SKM-1 (cell line): ENCODE results near the gene PHLDB3.
"Not testable (repeated sequence)": the region's sequence is repeated elsewhere in the genome, so short reads cannot be mapped to it uniquely, and the experiment has no call there.

Experiments used
- DNase-seq: peaks from one replicate; lab custom pipeline; 2025; ENCODE audit not compliant: unreplicated experiment; lab: John Stamatoyannopoulos, UW

The PHLDB3 gene

GRCh38 chr19:43527860-43528622, 23.5 kb upstream of the PHLDB3 start:
- no peak for DNase-seq

DNA sequence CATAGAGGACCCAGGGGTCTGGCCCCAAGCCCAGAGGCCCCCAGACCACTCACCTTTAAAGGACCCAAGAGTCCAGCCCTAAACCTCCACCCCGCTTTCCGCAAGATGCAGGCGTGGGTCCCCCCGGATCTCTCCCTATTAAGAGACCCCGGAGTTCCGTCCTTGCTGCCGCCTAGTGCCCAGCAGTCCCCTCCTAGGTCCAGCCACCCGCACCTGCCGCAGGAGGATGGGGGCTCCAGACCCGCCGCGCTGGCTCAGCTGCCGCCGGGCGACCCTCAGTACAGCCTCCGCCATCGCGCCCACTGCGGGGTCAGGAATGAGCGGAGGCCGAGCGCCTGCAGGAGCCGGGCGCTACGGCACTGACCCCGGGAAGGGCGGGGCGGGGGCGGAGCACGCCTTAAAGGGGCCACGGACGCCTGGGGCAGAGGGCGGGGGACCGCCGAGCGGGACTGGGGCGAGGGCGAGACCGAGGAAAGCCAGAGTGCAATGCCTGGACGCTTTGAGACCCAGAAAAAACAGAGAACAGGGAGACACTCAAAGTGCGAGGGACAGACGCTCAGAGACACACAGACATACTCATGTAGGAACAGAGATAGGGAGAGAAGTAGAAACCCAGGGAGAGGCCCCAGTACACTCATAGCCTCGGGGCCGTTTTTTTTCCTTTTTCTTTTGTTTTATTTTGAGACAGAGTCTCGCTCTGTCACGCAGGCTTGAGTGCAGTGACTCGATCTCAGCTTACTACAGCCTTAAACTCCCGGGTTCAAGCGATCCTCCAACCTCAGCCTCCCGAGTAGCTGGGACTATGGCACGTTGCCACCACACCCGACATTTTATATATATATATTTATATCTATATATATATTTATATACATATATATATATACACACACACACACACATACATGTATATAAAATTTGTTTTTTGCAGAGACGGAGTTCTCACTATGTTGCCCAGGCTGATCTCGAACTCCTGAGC, 22.6 kb upstream of the PHLDB3 start, which contains the start of gene ETHE1:
TSS of gene ETHE1 (minus strand) at position 318 of the 976 bp plus-strand sequence. CDS start at position 294, 24 bp downstream.
- no peak for DNase-seq

DNA sequence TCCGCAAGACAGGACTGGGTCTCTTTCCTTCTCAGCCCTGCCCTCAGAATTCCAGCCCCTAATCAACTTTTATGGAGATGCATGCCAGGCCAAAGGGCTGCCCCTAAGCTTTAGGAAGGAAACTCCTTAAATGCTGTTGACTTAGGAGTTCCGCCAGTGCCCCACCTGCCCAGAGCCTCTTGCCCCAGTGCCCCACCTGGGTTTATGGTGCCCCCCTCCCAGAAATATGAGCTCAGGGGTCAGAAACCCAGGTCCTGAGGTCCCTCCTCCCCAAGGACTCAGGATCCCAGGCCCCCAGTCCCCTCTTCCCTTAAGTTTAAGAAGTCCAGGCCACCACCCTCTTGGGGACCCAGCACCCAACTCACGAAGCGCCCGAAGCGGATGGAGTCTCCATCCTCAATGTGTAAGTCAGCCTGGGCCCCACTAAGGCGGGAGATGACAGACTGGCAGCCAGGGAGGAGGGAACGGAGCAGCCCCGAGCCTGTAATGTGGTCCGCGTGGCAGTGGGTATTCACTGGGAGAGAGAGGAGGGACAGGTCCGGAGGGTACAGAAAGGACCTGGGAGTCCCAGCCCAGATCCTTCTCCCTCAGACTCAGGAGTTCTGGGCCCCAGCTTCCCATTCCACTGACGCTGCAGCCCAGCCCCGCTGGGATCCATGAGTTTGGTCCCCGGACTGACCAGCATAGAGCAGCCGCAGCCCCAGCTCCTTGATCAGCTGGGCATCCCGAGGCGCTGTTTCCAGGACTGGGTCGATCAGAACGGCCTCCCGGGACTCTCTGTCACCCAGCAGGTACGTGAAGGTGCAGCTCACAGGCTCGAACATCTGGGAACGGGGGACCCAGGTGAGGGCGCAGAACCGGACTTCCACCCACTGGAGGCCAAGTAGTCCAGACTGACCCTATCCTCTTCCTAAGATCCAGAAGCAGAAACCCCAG, 21.6 kb upstream of the PHLDB3 start:
- no peak for DNase-seq

DNA sequence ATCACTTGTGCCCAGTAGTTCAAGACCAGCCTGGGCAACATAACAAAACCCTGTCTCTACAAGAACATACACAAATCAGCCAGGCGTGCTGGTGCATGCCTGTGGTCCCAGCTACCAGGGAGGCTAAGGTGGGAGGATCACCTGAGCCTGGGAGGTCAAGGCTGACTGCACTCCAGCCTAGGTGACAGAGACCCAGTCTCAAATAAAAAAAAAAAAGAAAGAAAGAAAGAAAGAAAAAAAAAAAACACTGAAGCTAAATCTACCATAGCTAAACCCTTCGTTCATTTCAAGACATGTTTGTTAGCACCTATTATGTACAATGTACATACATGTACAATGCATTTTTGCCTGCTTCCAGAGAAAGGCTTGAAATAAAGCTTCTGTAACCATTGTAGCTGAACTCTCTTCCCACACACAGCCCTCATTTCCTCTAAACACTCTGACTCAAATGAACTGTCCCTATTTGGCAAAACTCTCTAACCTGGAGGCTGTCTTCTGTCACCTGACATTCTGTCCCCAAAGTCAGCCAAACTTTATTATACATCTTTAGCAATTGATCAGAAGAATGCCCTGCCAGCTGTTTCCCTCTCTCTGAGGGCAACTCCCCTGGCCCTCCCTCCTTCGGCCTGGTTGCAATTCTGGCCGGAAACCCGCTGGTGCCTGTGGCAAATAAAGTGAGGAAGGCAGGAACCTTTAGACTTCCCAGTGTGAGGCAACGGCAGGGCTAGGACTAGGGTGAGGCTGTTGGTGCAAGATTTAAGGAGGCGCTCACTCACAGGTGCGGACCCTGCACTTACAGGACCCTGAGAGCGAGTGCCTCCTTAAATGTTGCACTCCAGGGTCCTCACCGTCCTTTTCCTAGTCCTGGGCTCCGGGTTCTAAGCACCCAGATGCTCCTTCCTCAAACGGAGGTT, 20.6 kb upstream of the PHLDB3 start:
- no peak for DNase-seq

- not testable (repeated sequence) for DNase-seq
Measured at GRCh38 chr19:43523696-43524095, 19.1 kb upstream of the PHLDB3 start.

DNA sequence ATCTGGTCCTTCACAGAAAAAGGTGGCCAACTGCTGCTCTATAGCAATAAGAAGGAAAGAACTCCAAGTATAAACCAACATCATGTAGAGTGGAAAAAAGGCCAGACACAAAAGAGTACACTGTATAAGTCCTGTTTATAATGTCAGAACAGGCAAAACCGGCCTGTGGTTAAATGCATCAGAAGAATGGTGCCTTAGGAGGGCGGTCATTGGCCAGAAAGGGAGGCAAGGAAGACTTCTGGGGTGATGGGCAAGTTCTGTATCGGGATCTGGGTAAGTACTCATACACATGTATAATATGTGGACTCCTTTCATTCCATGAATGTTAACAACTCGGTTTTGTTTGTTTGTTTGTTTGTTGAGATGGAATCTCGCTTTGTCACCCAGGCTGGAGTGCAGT, 18.4 kb upstream of the PHLDB3 start:
- DNase-seq, result no peak

- DNase-seq, result peak; percentile 17
Measured at GRCh38 chr19:43519436-43520088, 15.0 kb upstream of the PHLDB3 start.

- no peak for DNase-seq
Measured at GRCh38 chr19:43518051-43518450, 13.5 kb upstream of the PHLDB3 start.

GRCh38 chr19:43512399-43512798, 7.9 kb upstream of the PHLDB3 start:
- DNase-seq, result not testable (repeated sequence)

DNA sequence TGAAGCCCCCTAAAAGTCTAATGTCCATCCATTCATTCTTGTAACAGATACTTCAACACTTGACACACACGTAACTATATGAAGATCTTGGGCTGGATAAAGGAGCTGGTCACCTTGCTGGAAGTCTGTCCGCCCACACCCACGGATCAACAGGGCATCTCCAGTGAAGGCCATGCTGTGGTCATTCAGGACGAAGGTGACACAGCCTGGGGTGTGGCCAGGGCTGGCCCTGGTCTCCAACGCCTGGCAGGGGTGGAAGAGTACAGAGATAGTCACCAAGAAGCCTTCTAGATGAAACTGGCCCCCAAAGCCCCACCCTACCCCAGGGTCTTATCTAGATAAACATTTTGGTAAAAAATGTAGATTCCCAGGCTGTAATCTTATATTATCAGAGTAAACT, 6.8 kb upstream of the PHLDB3 start:
- no peak for DNase-seq

DNA sequence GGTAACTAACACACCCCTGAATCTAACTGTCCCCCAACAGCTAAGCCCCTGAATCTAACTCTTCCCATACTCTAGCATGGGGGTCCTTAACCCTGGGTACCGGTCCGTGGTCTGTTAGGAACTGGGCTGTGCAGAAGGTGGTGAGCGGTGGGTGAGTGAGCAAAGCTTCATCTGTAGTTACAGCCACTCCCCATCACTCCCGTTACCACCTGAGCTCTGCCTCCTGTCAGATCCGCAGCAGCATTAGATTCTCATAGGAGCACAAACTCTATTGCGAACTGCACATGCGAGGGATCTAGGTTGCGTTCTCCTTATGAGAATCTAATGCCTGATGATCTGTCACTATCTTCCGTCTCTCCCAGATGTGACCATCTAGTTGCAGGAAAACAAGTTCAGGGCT, 6.2 kb upstream of the PHLDB3 start:
- no peak for DNase-seq

GRCh38 chr19:43507880-43508279, 3.3 kb upstream of the PHLDB3 start:
- DNase-seq, result no peak

DNA sequence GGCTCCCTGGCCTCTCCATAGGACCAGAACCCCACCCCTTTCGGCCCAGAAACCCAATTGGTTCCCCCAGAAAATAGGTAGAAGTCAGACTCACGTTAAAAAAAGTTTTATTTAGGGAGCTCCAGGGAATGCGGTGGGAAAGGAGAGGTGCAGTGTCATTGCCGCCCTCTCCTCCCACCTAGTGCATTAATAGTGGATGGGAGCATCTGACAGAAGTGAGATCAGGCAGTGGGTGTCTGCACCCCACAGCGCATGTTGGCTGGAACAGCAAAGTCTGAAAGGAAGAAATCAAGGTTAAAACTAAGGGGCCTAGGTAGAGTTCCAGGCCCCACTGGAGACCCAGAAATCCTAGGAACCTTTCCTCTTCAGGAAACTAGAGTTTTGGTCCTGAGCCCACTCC, 2.1 kb upstream of the PHLDB3 start:
- no peak for DNase-seq

GRCh38 chr19:43505941-43506340, 1.4 kb upstream of the PHLDB3 start:
- DNase-seq, result no peak

DNA sequence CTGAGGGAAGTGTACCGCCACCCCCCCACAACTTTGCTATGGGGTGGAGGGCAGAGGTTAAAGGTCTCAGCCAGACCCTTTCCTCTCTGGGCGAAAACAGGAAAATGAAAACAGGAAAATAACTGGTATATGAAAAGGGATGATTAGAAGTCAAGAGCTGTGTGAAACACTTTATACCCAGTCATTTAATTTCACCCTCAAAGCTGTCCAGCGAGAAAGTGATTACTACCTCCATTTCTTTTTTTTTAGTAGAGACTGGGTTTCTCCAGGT, 575 bp upstream of the PHLDB3 start:
- no peak for DNase-seq

DNA sequence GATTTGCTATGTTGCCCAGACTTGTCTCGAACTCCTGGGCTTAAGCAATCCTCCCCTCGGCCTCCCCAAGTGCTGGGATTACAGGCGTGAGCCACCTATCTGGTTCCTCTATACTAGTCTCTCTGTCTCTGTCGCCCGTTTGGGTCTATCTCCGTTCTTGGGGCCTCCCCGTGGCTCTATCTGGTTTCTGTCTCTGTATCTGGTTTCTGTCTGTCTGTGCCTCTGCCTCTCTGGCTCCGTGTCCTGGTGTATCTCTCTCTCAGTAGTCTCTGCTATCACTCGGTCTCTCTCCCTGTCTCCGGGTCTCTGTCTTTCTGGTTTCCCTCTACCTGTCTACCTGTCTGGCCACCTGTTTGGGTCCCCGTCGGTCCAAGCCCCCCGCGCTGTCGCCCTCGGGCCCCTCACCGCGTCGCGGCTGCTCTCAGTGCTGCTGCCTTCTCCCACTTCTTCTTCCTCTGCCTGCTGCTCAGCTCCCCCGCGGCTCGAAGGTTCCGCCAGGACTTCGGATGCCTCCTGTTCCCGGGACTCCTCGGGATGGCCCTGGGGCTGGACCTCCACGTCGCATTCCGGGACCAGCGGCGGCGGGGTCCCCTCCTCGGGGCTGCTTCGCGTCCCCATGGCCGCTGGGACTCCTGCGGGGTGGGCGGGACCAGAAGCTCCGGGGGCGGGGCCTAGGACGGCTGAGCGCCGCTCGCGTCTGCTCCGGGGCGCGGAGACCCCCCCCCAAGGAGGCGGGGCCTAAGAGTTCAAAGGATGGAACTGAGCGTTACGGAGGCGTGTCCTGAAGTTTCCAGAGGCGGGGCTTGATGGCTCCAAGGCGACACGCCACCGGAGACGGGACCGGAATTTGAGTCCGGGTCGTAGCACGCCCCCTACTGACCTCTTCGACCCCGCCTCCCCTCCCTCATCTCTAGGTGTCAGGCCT, 783 bp downstream of the PHLDB3 start:
- peak; percentile 67 for DNase-seq

DNA sequence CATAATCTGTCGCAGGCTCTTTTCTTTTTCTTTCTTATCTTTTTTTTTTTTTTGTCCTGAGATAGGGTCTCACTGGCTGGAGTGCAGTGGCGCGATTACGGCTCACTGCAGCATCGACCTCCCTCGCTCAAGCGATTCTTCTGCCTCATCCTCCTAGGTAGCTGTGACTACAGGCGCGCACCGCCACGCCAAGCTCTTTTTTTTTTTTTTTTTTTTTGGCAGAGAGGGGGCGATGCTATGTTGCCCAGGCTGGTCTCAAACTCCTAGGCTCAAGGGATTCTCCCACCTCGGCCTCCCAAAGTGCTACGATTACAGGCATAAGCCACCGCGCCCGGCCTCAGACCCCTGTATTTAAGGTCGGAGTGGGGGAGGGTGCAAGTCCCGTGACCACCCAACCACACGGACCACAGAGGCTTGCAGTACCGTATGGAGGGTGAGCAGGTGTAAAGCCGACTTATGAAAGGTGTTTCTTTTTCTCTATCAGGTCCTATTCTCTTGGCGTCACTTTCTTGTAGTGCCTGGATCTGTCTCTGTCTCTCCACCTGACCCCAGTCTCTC, 2.0 kb downstream of the PHLDB3 start:
- no peak for DNase-seq
